ENCODE measurements around the gene MRPL58. TPM values are rescaled to one million over a fixed set of nuclear protein-coding genes. Genes with fewer than 3 reads are reported as not detected.
"Not testable (repeated sequence)": the region's sequence is repeated elsewhere in the genome, so short reads cannot be mapped to it uniquely, and the experiment has no call there.

MRPL58 gene
- total RNA-seq, 2 donors from 2014 or later: 39.1 to 50.6 TPM

GRCh38 chr17:74995847-74996246, 16.6 kb upstream of the MRPL58 start:
- Mint-ChIP-seq H3K9me3 (no peaks in the 10 kb centered on the region), H3K27me3 (ENCODE audit: low read depth) (no peaks in the 10 kb centered on the region), H3K4me3 (no peak overlapping the region), H3K27ac (no peak overlapping the region), H3K4me1 (ENCODE audit: low read depth) (no peaks in the 10 kb centered on the region), H3K36me3 (ENCODE audit: insufficient read depth in 2 of 2) (no peaks in the 10 kb centered on the region)
- DNase-seq: no peak
- ATAC-seq (replicated peaks in 1 of 2): no peak

- ATAC-seq (replicated peaks in 1 of 2): no peak
Measured at GRCh38 chr17:74998783-74999182, 13.7 kb upstream of the MRPL58 start.

GRCh38 chr17:74999523-74999922, 12.9 kb upstream of the MRPL58 start:
- Mint-ChIP-seq H3K27ac (no peak overlapping the region), H3K4me3 (no peak overlapping the region), H3K9me3 (no peaks in the 10 kb centered on the region), H3K4me1 (ENCODE audit: low read depth) (no peaks in the 10 kb centered on the region), H3K27me3 (ENCODE audit: low read depth) (no peaks in the 10 kb centered on the region), H3K36me3 (ENCODE audit: insufficient read depth in 2 of 2) (no peaks in the 10 kb centered on the region)
- DNase-seq (no peak), ATAC-seq (replicated peaks in 1 of 2) (no peak)

More at GRCh38 chr17:74998783-74999182, 13.7 kb upstream of the MRPL58 start:
- no peaks in the 10 kb centered on the region for H3K36me3 Mint-ChIP-seq (ENCODE audit: insufficient read depth in 2 of 2)
- no peaks in the 10 kb centered on the region for H3K9me3 Mint-ChIP-seq
- H3K4me1 Mint-ChIP-seq (ENCODE audit: low read depth): no peaks in the 10 kb centered on the region
- H3K27me3 Mint-ChIP-seq (ENCODE audit: low read depth): no peaks in the 10 kb centered on the region
- no peak overlapping the region for H3K27ac Mint-ChIP-seq
- DNase-seq: no peak
- no peak overlapping the region for H3K4me3 Mint-ChIP-seq

- Mint-ChIP-seq H3K27ac (no peak overlapping the region), H3K4me3 (no peak overlapping the region), H3K9me3 (no peaks in the 10 kb centered on the region), H3K27me3 (ENCODE audit: low read depth) (no peaks in the 10 kb centered on the region), H3K36me3 (ENCODE audit: insufficient read depth in 2 of 2) (no peaks in the 10 kb centered on the region), H3K4me1 (ENCODE audit: low read depth) (no peaks in the 10 kb centered on the region)
- no peak for DNase-seq
- ATAC-seq (replicated peaks in 1 of 2): no peak
Measured at GRCh38 chr17:75001915-75002843, 10.3 kb upstream of the MRPL58 start.

- H3K36me3 Mint-ChIP-seq (ENCODE audit: insufficient read depth in 2 of 2): no peaks in the 10 kb centered on the region
- no peak for DNase-seq
- no peaks in the 10 kb centered on the region for H3K9me3 Mint-ChIP-seq
- no peaks in the 10 kb centered on the region for H3K27me3 Mint-ChIP-seq (ENCODE audit: low read depth)
- no peak overlapping the region for H3K4me3 Mint-ChIP-seq
- no peak overlapping the region for H3K27ac Mint-ChIP-seq
- no peaks in the 10 kb centered on the region for H3K4me1 Mint-ChIP-seq (ENCODE audit: low read depth)
- ATAC-seq (replicated peaks in 1 of 2): no peak
Measured at GRCh38 chr17:75003070-75003956, 9.2 kb upstream of the MRPL58 start.

- H3K27me3 Mint-ChIP-seq (ENCODE audit: low read depth): no peaks in the 10 kb centered on the region
- no peaks in the 10 kb centered on the region for H3K9me3 Mint-ChIP-seq
- H3K4me1 Mint-ChIP-seq (ENCODE audit: low read depth): no peaks in the 10 kb centered on the region
- H3K27ac Mint-ChIP-seq: no peak overlapping the region
- no peaks in the 10 kb centered on the region for H3K36me3 Mint-ChIP-seq (ENCODE audit: insufficient read depth in 2 of 2)
- DNase-seq (no peak), ATAC-seq (replicated peaks in 1 of 2) (no peak)
- H3K4me3 Mint-ChIP-seq: no peak overlapping the region
Measured at GRCh38 chr17:75003957-75004355, 8.5 kb upstream of the MRPL58 start.

GRCh38 chr17:75004371-75004770, 8.1 kb upstream of the MRPL58 start:
- Mint-ChIP-seq H3K9me3 (no peaks in the 10 kb centered on the region), H3K27me3 (ENCODE audit: low read depth) (no peaks in the 10 kb centered on the region), H3K36me3 (ENCODE audit: insufficient read depth in 2 of 2) (no peaks in the 10 kb centered on the region), H3K27ac (no peak overlapping the region), H3K4me1 (ENCODE audit: low read depth) (no peaks in the 10 kb centered on the region), H3K4me3 (no peak overlapping the region)
- no peak for ATAC-seq (replicated peaks in 1 of 2)
- DNase-seq: no peak

GRCh38 chr17:75005291-75005690, 7.2 kb upstream of the MRPL58 start:
- no peaks in the 10 kb centered on the region for H3K4me1 Mint-ChIP-seq (ENCODE audit: low read depth)
- no peaks in the 10 kb centered on the region for H3K27me3 Mint-ChIP-seq (ENCODE audit: low read depth)
- H3K4me3 Mint-ChIP-seq: no peak overlapping the region
- no peaks in the 10 kb centered on the region for H3K9me3 Mint-ChIP-seq
- ATAC-seq (replicated peaks in 1 of 2) (no peak), DNase-seq (no peak)
- no peaks in the 10 kb centered on the region for H3K36me3 Mint-ChIP-seq (ENCODE audit: insufficient read depth in 2 of 2)
- H3K27ac Mint-ChIP-seq: no peak overlapping the region

- H3K9me3 Mint-ChIP-seq; H3K4me3 Mint-ChIP-seq; H3K36me3 Mint-ChIP-seq (ENCODE audit: insufficient read depth in 2 of 2); H3K4me1 Mint-ChIP-seq (ENCODE audit: low read depth); ATAC-seq (replicated peaks in 1 of 2); H3K27ac Mint-ChIP-seq; H3K27me3 Mint-ChIP-seq (ENCODE audit: low read depth); DNase-seq: not testable (repeated sequence)
Measured at GRCh38 chr17:75006084-75006483, 6.4 kb upstream of the MRPL58 start.

GRCh38 chr17:75006653-75007052, 5.8 kb upstream of the MRPL58 start:
- no peak overlapping the region for H3K4me3 Mint-ChIP-seq
- peaks cover 10% of the 10 kb centered on the region for H3K4me1 Mint-ChIP-seq (ENCODE audit: low read depth)
- no peaks in the 10 kb centered on the region for H3K27me3 Mint-ChIP-seq (ENCODE audit: low read depth)
- no peaks in the 10 kb centered on the region for H3K36me3 Mint-ChIP-seq (ENCODE audit: insufficient read depth in 2 of 2)
- no peak for DNase-seq
- H3K9me3 Mint-ChIP-seq: no peaks in the 10 kb centered on the region
- H3K27ac Mint-ChIP-seq: no peak overlapping the region
- no peak for ATAC-seq (replicated peaks in 1 of 2)

- ATAC-seq (replicated peaks in 1 of 2): no peak
Measured at GRCh38 chr17:75008373-75008772, 4.1 kb upstream of the MRPL58 start.

GRCh38 chr17:75009139-75009724, 3.2 kb upstream of the MRPL58 start:
- H3K4me1 Mint-ChIP-seq (ENCODE audit: low read depth): peaks cover 28% of the 10 kb centered on the region
- ATAC-seq (replicated peaks in 1 of 2) (no peak), DNase-seq (no peak)
- no peak overlapping the region for H3K4me3 Mint-ChIP-seq
- H3K36me3 Mint-ChIP-seq (ENCODE audit: insufficient read depth in 2 of 2): peaks cover 0 to 2% of the 10 kb centered on the region in 2 donors
- no peaks in the 10 kb centered on the region for H3K27me3 Mint-ChIP-seq (ENCODE audit: low read depth)
- H3K9me3 Mint-ChIP-seq: no peaks in the 10 kb centered on the region
- no peak overlapping the region for H3K27ac Mint-ChIP-seq

More at GRCh38 chr17:75008373-75008772, 4.1 kb upstream of the MRPL58 start:
- Mint-ChIP-seq H3K4me3 (no peak overlapping the region), H3K36me3 (ENCODE audit: insufficient read depth in 2 of 2) (no peaks in the 10 kb centered on the region), H3K4me1 (ENCODE audit: low read depth) (peaks cover 20% of the 10 kb centered on the region), H3K9me3 (no peaks in the 10 kb centered on the region), H3K27ac (no peak overlapping the region), H3K27me3 (ENCODE audit: low read depth) (no peaks in the 10 kb centered on the region)
- no peak for DNase-seq
